ENCODE results near the gene TMEM145. TPM values are rescaled to one million over a fixed set of nuclear protein-coding genes. Genes with fewer than 3 reads are reported as not detected.
A peak's percentile ranks its signal among the peaks of the same experiment; 100 is the strongest.

The TMEM145 gene
- total RNA-seq, 1 donor from 2014 or later, result not detected

DNA sequence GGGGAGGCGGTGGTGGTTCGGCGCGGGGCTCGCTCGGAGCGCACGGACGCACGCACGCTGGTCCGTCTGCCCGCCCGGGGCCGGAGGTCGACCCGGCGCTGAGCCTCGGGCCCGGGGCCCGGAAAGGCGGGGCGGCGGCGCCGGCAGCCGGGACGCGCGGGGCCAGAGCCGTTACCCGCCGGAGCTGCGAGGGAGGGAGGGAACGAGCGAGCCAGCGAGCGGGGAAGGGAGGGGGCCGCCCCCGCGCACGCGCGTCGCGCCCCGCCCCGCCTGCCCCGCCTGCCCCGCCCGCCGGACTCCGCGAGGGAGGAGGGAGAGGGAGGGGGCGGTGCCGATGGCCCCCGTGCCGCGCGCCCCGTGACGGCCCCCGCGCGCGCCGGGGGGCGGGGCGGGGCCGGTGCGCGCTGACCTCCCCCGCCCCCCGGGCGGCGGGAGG lies 29.0 kb upstream of the TMEM145 start:
- H3K27me3 Mint-ChIP-seq, result no peaks in the 10 kb centered on the region
- H3K4me3 Mint-ChIP-seq, result no peak overlapping the region
- H3K4me1 Mint-ChIP-seq, result peaks cover 49% of the 10 kb centered on the region
- intact Hi-C loops (cut with micrococcal nuclease), result loop anchor here (5.0 kb wide), 1 partner anchor 82 kb away; no protein-coding TSS in a partner anchor
- no peak overlapping the region for H3K27ac Mint-ChIP-seq
- DNase-seq (peak; percentile 85), ATAC-seq (ENCODE audit: low read depth) (peak; percentile 36)
- POLR2A ChIA-PET, result interaction anchor here (0.6 to 3.1 kb wide), 8 partner anchors 14 to 921 kb away, joined by 3 to 25 read pairs (median 3); partner anchors contain the start of genes B9D2, CIC, GSK3A and ZNF574
- no peaks in the 10 kb centered on the region for H3K9me3 Mint-ChIP-seq
- TF ChIP-seq, protein P1, sequence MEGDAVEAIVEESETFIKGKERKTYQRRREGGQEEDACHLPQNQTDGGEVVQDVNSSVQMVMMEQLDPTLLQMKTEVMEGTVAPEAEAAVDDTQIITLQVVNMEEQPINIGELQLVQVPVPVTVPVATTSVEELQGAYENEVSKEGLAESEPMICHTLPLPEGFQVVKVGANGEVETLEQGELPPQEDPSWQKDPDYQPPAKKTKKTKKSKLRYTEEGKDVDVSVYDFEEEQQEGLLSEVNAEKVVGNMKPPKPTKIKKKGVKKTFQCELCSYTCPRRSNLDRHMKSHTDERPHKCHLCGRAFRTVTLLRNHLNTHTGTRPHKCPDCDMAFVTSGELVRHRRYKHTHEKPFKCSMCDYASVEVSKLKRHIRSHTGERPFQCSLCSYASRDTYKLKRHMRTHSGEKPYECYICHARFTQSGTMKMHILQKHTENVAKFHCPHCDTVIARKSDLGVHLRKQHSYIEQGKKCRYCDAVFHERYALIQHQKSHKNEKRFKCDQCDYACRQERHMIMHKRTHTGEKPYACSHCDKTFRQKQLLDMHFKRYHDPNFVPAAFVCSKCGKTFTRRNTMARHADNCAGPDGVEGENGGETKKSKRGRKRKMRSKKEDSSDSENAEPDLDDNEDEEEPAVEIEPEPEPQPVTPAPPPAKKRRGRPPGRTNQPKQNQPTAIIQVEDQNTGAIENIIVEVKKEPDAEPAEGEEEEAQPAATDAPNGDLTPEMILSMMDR (IDR thresholded peaks at IDR 0.05), result no peak
- CTCF ChIA-PET, result interaction anchor here (0.8 to 1.0 kb wide), 2 partner anchors 152 to 175 kb away, joined by 3 read pairs; partner anchors contain the start of gene POU2F2
- H3K36me3 Mint-ChIP-seq (ENCODE audit: low read depth), result peaks cover 28% of the 10 kb centered on the region

DNA sequence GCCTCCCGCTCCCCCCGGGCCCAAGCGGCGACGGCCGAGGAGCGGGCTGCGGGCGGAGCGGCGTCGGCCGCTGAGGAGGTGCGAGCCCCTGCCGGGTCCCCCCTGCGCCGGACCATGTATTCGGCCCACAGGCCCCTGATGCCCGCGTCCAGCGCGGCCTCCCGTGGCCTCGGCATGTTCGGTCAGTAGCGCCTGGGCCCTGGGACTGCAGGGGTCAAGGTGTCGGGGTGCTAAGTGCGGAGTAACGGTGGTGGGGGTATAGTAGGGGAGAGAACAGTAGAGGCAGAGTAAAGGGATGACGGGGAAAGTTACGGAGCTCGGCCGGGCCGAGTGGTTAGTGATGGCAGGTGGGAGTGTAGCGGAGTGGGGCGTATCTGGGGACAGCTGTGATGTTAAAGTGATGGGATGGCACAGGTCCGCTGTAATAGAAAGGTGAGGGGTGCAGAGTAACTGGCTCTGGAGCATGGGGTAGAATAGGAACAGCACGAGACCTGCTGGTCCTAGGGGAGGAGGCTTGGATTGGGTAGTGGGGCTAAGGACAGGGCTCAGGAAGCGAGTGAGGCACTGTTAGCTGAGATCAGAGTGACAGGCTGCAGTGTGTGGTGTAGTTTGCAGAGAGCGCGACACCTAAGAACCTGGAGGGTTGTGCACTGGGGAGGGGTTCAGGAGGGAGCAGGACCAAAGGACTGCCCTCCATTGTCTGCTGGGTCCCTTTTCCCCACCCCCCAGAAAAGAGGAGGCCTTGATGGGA lies 28.3 kb upstream of the TMEM145 start:
- no peak for ATAC-seq (ENCODE audit: low read depth)
- peaks cover 35% of the 10 kb centered on the region for H3K36me3 Mint-ChIP-seq (ENCODE audit: low read depth)
- POLR2A ChIA-PET, result interaction anchor here (0.6 to 3.1 kb wide), 15 partner anchors 13 to 921 kb away, joined by 3 to 25 read pairs (median 3); partner anchors contain the start of genes B9D2, CIC, GSK3A and PAFAH1B3
- peak overlapping the region; percentile 90 for H3K27ac Mint-ChIP-seq
- H3K4me1 Mint-ChIP-seq, result peaks cover 43% of the 10 kb centered on the region
- H3K27me3 Mint-ChIP-seq, result no peaks in the 10 kb centered on the region
- DNase-seq, result peak; percentile 43
- H3K4me3 Mint-ChIP-seq, result peak overlapping the region; percentile 93
- intact Hi-C loops (cut with micrococcal nuclease), result loop anchor here (5.0 kb wide), 1 partner anchor 82 kb away; no protein-coding TSS in a partner anchor
- TF ChIP-seq, protein P1 (IDR thresholded peaks at IDR 0.05), result no peak
- CTCF ChIA-PET, result interaction anchor here (0.8 to 1.0 kb wide), 3 partner anchors 12 to 176 kb away, joined by 3 read pairs; partner anchors contain the start of gene POU2F2
- H3K9me3 Mint-ChIP-seq, result no peaks in the 10 kb centered on the region

DNA sequence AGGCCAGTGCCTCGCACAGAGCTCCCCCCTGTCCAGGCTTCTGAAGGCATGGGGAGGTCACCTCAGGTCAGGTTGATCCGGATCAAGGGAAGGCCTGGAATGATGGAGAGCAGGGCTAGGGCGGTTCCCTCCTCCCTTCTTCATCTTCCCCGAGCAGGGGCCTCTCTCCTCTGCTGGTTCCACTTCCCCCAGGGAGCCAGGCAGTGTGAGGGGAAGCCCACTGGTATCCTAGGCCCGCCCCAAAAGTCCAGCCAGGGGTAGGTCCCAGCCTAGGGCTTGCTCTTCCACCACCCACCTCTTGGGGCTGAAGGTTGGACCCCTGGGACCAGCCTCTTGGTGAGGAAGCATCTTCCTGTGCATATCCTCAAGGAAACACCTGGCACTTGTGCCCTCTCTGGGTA lies 27.6 kb upstream of the TMEM145 start:
- ATAC-seq (ENCODE audit: low read depth) (no peak), DNase-seq (no peak)
- H3K27ac Mint-ChIP-seq, result peak overlapping the region; percentile 83
- H3K27me3 Mint-ChIP-seq, result no peaks in the 10 kb centered on the region
- TF ChIP-seq, protein P1 (IDR thresholded peaks at IDR 0.05), result no peak
- peak overlapping the region; percentile 93 for H3K4me3 Mint-ChIP-seq
- H3K9me3 Mint-ChIP-seq, result no peaks in the 10 kb centered on the region
- peaks cover 44% of the 10 kb centered on the region for H3K4me1 Mint-ChIP-seq
- ChIA-PET CTCF (interaction anchor here (0.9 kb wide), 1 partner anchor 11 kb away, joined by 3 read pairs; no protein-coding TSS in a partner anchor), POLR2A (interaction anchor here (1.2 to 3.1 kb wide), 6 partner anchors 17 to 209 kb away, joined by 3 to 25 read pairs (median 7); partner anchors contain the start of genes GSK3A, PAFAH1B3, PRR19 and ZNF574)
- intact Hi-C loops (cut with micrococcal nuclease), result no loop called here
- H3K36me3 Mint-ChIP-seq (ENCODE audit: low read depth), result peaks cover 40% of the 10 kb centered on the region

DNA sequence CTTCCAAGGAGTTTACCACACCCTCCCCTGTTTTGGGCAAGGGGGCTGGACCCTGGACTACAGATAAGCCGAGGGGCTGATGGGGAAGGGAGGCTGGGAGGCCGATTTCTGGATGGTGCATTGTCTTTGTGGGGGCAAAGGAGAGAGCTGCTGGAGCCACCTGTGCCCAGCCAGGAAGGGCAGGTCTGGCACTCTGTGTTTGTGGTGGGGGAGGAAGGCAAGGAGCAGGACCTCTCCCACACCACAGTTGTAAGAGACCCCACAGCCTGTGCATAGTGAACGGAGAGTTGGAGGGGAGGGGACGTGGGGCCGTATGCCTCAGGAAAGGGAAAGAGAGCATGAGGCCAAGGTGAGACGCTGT lies 27.1 kb upstream of the TMEM145 start:
- peaks cover 40% of the 10 kb centered on the region for H3K36me3 Mint-ChIP-seq (ENCODE audit: low read depth)
- H3K27ac Mint-ChIP-seq, result peak overlapping the region; percentile 83
- peaks cover 44% of the 10 kb centered on the region for H3K4me1 Mint-ChIP-seq
- POLR2A ChIA-PET, result interaction anchor here (0.5 to 3.1 kb wide), 4 partner anchors 10 to 111 kb away, joined by 4 to 25 read pairs (median 8); partner anchors contain the start of genes GSK3A, PAFAH1B3 and PRR19
- CTCF ChIA-PET, result no interaction called here
- TF ChIP-seq, protein P1 (IDR thresholded peaks at IDR 0.05), result no peak
- no peaks in the 10 kb centered on the region for H3K9me3 Mint-ChIP-seq
- H3K4me3 Mint-ChIP-seq, result peak overlapping the region; percentile 93
- no peak for ATAC-seq (ENCODE audit: low read depth)
- DNase-seq, result no peak
- H3K27me3 Mint-ChIP-seq, result no peaks in the 10 kb centered on the region
- intact Hi-C loops (cut with micrococcal nuclease), result no loop called here
